WERI-Rb-1 (cell line): Measurements from ENCODE around the gene CHST6.
"Not testable (repeated sequence)": the region's sequence is repeated elsewhere in the genome, so short reads cannot be mapped to it uniquely, and the experiment has no call there.

Source experiments
- DNase-seq: peaks from one replicate; pipeline ENCODE4 v3.0.0-alpha.2; 2020
- H3K27ac ChIP-seq: fragments of 250-450 bp; sonication (Bioruptor Pico); 2 replicates; pipeline ENCODE4 v1.5.1; 2020; ENCODE audit warnings: mild to moderate bottlenecking, moderate library complexity
- H3K27me3 ChIP-seq: fragments of 250-450 bp; sonication (Bioruptor Pico); 2 replicates; pipeline ENCODE4 v1.5.1; 2021; ENCODE audit warnings: mild to moderate bottlenecking, low read depth, moderate library complexity; ENCODE audit not compliant: insufficient read depth, severe bottlenecking
- H3K36me3 ChIP-seq: fragments of 250-450 bp; sonication (Bioruptor Pico); 2 replicates; pipeline ENCODE4 v1.5.1; 2020; ENCODE audit warnings: mild to moderate bottlenecking, moderate library complexity
- H3K4me3 ChIP-seq: 2 replicates; pipeline ENCODE4 v1.5.1; 2011; ENCODE audit warnings: low read depth, mild to moderate bottlenecking, control low read depth, low read length
- H3K9me3 ChIP-seq: fragments of 250-450 bp; sonication (Bioruptor Pico); 2 replicates; pipeline ENCODE4 v1.5.1; 2021; ENCODE audit warnings: mild to moderate bottlenecking, moderate library complexity; ENCODE audit not compliant: severe bottlenecking
- TF ChIP-seq, protein P1 (sequence below): IDR thresholded peaks from 2 replicates; pipeline ENCODE4 v1.5.1; 2011; ENCODE audit warnings: low read depth, mild to moderate bottlenecking, control low read depth, inconsistent platforms, low read length

Gene CHST6

DNA sequence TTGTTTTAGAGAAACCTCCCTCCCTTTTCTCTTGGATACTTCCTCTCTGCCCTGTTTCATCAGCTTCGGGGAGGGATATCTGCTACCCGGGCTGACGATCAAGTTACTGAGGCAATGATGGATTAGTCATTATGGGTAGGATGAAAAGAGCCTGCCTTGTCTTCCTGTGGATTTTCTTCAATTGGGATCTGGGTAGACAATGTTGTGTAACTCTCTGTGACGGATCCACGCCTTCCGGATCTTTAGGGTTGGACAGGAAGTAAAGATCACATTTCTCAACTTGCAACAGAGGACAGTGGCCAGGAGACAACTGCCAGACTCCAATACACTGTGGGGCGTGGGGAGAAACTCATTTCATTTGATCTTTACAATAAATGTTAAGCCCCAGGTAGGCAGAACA lies 11.3 kb upstream of the CHST6 start:
- no peak overlapping the region for H3K27ac ChIP-seq

DNA sequence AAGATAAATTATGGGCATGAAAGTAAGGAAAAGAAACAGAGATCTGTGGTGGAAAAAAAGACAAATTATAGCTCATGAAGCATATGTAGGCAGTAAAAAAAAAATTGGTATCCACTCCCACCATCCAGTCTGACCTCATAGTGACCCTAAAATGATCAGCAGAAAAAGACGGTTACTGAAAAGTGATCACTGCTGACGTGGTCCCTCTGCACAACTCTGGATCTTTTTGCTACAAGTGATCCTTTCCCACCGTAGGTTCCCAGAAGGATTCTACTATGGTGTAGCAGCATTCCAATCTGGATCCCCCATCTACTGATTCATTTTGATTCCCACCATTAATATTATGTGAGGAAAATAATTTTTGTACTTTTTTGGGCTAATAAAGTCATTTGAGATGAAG lies 10.9 kb upstream of the CHST6 start:
- no peaks in the 10 kb centered on the region for H3K36me3 ChIP-seq
- no peak for DNase-seq
- H3K9me3 ChIP-seq, result no peaks in the 10 kb centered on the region
- TF ChIP-seq, protein P1, sequence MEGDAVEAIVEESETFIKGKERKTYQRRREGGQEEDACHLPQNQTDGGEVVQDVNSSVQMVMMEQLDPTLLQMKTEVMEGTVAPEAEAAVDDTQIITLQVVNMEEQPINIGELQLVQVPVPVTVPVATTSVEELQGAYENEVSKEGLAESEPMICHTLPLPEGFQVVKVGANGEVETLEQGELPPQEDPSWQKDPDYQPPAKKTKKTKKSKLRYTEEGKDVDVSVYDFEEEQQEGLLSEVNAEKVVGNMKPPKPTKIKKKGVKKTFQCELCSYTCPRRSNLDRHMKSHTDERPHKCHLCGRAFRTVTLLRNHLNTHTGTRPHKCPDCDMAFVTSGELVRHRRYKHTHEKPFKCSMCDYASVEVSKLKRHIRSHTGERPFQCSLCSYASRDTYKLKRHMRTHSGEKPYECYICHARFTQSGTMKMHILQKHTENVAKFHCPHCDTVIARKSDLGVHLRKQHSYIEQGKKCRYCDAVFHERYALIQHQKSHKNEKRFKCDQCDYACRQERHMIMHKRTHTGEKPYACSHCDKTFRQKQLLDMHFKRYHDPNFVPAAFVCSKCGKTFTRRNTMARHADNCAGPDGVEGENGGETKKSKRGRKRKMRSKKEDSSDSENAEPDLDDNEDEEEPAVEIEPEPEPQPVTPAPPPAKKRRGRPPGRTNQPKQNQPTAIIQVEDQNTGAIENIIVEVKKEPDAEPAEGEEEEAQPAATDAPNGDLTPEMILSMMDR, result no peak
- no peak overlapping the region for H3K4me3 ChIP-seq
- no peak overlapping the region for H3K27ac ChIP-seq
- no peaks in the 10 kb centered on the region for H3K27me3 ChIP-seq

More for the DNA sequence above, 11.3 kb upstream of the CHST6 start:
- no peaks in the 10 kb centered on the region for H3K27me3 ChIP-seq
- H3K36me3 ChIP-seq, result no peaks in the 10 kb centered on the region
- H3K4me3 ChIP-seq, result no peak overlapping the region
- H3K9me3 ChIP-seq, result no peaks in the 10 kb centered on the region
- DNase-seq, result no peak
- TF ChIP-seq, protein P1, result no peak

GRCh38 chr16:75503801-75504200 lies 8.6 kb upstream of the CHST6 start:
- H3K27me3 ChIP-seq, result no peaks in the 10 kb centered on the region
- TF ChIP-seq, protein P1, result no peak
- no peak overlapping the region for H3K4me3 ChIP-seq
- H3K27ac ChIP-seq, result no peak overlapping the region
- H3K9me3 ChIP-seq, result no peaks in the 10 kb centered on the region
- no peak for DNase-seq
- no peaks in the 10 kb centered on the region for H3K36me3 ChIP-seq

- TF ChIP-seq, protein P1, result no peak
- no peaks in the 10 kb centered on the region for H3K9me3 ChIP-seq
- no peak for DNase-seq
Measured at GRCh38 chr16:75502916-75503605, 7.8 kb upstream of the CHST6 start.

DNA sequence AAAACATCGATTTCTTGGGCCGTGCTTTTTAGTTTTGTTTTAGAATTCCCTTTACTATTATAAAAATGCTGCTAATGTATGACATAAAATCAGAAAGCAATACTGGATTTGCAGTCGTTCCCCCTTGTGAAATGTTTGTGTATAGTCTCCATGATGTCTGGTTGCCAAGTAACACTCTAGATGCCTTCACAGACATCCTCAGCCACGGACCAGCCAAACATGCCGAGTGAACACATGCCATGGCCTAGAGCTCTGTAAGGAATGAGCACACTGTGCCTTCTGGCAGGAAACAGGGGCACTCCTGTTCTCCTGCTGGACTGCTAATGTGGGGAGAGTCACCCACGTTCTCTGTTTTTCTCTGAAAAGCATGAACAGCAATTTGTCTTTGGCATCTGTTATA lies 6.6 kb upstream of the CHST6 start:
- H3K36me3 ChIP-seq, DNase-seq, H3K4me3 ChIP-seq, H3K27ac ChIP-seq, H3K9me3 ChIP-seq, H3K27me3 ChIP-seq: not testable (repeated sequence)

More at GRCh38 chr16:75502916-75503605, 7.8 kb upstream of the CHST6 start:
- H3K4me3 ChIP-seq, result no peak overlapping the region
- no peaks in the 10 kb centered on the region for H3K27me3 ChIP-seq
- no peak overlapping the region for H3K27ac ChIP-seq
- H3K36me3 ChIP-seq, result no peaks in the 10 kb centered on the region

DNA sequence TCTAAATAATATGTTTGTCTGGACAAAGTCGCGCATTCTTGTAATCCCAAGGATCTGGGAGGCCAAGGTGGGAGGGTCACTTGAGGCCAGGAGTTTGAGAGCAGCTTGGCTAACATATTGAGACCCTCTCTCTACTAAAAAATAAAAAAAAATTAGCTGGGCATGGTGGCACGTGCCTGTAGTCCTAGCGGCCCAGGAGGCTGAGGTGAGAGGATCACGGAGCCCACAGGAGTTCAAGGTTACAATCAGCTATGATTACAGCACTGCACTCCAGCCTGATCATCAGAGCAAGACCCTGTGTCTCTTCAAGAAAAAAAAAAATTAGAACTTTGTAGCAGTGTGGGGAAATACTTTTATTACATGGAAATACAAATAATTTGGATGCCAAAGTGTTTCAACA lies 6.1 kb upstream of the CHST6 start:
- DNase-seq, result peak; percentile 52
- H3K9me3 ChIP-seq, result no peaks in the 10 kb centered on the region
- H3K27ac ChIP-seq, result peak overlapping the region; percentile 41
- no peaks in the 10 kb centered on the region for H3K36me3 ChIP-seq
- TF ChIP-seq, protein P1, result no peak
- H3K4me3 ChIP-seq, result no peak overlapping the region
- no peaks in the 10 kb centered on the region for H3K27me3 ChIP-seq

- H3K27ac ChIP-seq, DNase-seq, H3K4me3 ChIP-seq, H3K9me3 ChIP-seq, H3K36me3 ChIP-seq, H3K27me3 ChIP-seq: not testable (repeated sequence)
Measured at GRCh38 chr16:75498605-75499322, 3.5 kb upstream of the CHST6 start.
